ENCODE results near the gene ADGRB3. TPM values are rescaled to one million over a fixed set of nuclear protein-coding genes. Genes with fewer than 3 reads are reported as not detected.

Gene ADGRB3
- total and polyA plus RNA-seq, 2 experiments from 2014 or later, result not detected

DNA sequence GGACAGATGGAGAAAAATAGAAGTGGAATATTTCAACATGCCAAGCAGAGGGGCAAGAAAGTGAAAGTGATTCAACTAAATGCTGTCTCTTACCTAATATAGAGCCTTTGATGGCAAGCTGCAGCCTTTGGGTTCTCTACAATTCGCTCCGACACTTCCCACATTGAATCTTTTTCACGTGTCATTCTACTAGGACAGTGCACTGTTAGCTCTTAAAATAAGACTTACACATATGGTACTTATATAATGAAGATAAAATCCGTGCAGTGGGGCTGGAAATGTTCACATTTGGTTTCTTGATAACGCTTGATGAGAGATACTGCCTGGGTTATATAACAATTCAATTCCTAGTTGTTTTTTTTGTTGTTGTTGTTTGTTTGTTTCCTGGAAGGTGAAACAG is 659.3 kb downstream of the ADGRB3 start:
- Histone ChIP-seq H3K4me1 (ENCODE audit: insufficient read depth) (no peaks in the 10 kb centered on the region), H4K20me1 (ENCODE audit: insufficient read depth) (no peaks in the 10 kb centered on the region), H3K9me3 (ENCODE audit: low read depth) (no peaks in the 10 kb centered on the region), H3K27me3 (replicated peaks; ENCODE audit: insufficient read depth) (no peaks in the 10 kb centered on the region), H3K79me2 (ENCODE audit: insufficient read depth) (no peaks in the 10 kb centered on the region), H3K9ac (no peak overlapping the region), H3K4me2 (ENCODE audit: unreplicated experiment) (no peak overlapping the region), H3K9me2 (ENCODE audit: insufficient read depth) (no peaks in the 10 kb centered on the region), H3K27ac (no peak overlapping the region), H3K36me3 (ENCODE audit: low read depth) (no peaks in the 10 kb centered on the region), H2AFZ (no peak overlapping the region), H3K4me3 (no peak overlapping the region), H3F3A (ENCODE audit: insufficient read depth) (no peaks in the 10 kb centered on the region)
- TF ChIP-seq EZH2 (IDR thresholded peaks at IDR 0.05; ENCODE audit: insufficient read depth, poor library complexity, severe bottlenecking), result no peak
- TF ChIP-seq EZH2phosphoT487 (IDR thresholded peaks at IDR 0.05; ENCODE audit: insufficient read depth, low read depth), result no peak
- in situ Hi-C loops (cut with MboI), result no loop called here
- DNase-seq, result no peak
- WGBS, 2 experiments (ENCODE audit: low coverage in 1 of 2, low lambda C conversion rate in 2 of 2, missing lambda C conversion rate in 2 of 2), result 1 to 3% methylated on average over 5 of the region's 5 CpGs

DNA sequence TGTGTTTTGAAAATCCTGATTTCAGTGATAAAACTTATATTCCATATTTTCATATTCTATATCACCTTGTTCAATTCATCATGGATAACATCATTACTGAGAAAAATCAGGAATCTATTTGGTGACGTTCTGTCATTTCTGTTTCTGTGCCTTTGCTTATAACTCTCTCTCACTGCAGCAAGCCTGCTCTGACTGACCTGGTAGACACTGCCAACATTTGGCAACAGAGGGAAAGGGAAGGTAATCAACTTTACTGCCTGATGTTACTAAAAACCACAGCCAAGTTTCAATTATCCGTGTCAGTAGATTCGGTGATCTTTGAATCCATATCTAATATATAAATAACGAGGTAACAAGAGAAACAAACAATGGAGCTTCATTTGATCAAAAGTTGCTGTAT is 659.8 kb downstream of the ADGRB3 start:
- Histone ChIP-seq H3K9me3 (ENCODE audit: low read depth) (no peaks in the 10 kb centered on the region), H4K20me1 (ENCODE audit: insufficient read depth) (no peaks in the 10 kb centered on the region), H3K79me2 (ENCODE audit: insufficient read depth) (no peaks in the 10 kb centered on the region), H2AFZ (no peak overlapping the region), H3K9ac (no peak overlapping the region), H3K27me3 (replicated peaks; ENCODE audit: insufficient read depth) (no peaks in the 10 kb centered on the region), H3F3A (ENCODE audit: insufficient read depth) (no peaks in the 10 kb centered on the region), H3K27ac (no peak overlapping the region), H3K4me1 (ENCODE audit: insufficient read depth) (no peaks in the 10 kb centered on the region), H3K36me3 (ENCODE audit: low read depth) (no peaks in the 10 kb centered on the region), H3K9me2 (ENCODE audit: insufficient read depth) (no peaks in the 10 kb centered on the region), H3K4me3 (no peak overlapping the region), H3K4me2 (ENCODE audit: unreplicated experiment) (no peak overlapping the region)
- no peak for DNase-seq
- WGBS, 2 experiments (ENCODE audit: low coverage in 1 of 2, low lambda C conversion rate in 2 of 2, missing lambda C conversion rate in 2 of 2), result 6 to 12% methylated on average over 4 of the region's 4 CpGs
- in situ Hi-C loops (cut with MboI), result no loop called here
- TF ChIP-seq EZH2 (IDR thresholded peaks at IDR 0.05; ENCODE audit: insufficient read depth, poor library complexity, severe bottlenecking) (no peak), EZH2phosphoT487 (IDR thresholded peaks at IDR 0.05; ENCODE audit: insufficient read depth, low read depth) (no peak)

DNA sequence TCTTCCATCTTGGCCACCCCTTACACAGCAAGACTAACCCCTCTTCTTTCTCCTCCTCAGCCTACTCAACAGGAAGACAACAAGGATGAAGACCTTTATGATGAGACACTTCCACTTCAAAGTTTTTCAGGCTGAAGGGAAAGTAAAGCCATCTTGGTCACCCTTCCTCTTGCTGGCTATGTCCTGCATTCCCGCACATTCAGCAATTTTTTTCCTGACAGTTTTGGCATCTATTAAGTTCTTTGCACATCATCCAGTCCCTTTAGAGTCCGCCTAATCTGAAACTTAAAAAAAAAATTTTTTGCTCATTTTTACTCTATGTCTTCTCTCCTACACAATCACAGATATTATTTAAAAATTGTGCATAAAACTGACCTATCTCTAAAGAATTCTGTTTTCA is 668.3 kb downstream of the ADGRB3 start:
- Histone ChIP-seq H3K4me3 (no peak overlapping the region), H2AFZ (no peak overlapping the region), H3K9me3 (ENCODE audit: low read depth) (no peaks in the 10 kb centered on the region), H3K27ac (no peak overlapping the region), H3F3A (ENCODE audit: insufficient read depth) (no peaks in the 10 kb centered on the region), H3K9me2 (ENCODE audit: insufficient read depth) (no peaks in the 10 kb centered on the region), H3K9ac (no peak overlapping the region), H3K36me3 (ENCODE audit: low read depth) (no peaks in the 10 kb centered on the region), H3K4me2 (ENCODE audit: unreplicated experiment) (no peak overlapping the region), H4K20me1 (ENCODE audit: insufficient read depth) (no peaks in the 10 kb centered on the region), H3K27me3 (replicated peaks; ENCODE audit: insufficient read depth) (no peaks in the 10 kb centered on the region), H3K4me1 (ENCODE audit: insufficient read depth) (no peaks in the 10 kb centered on the region), H3K79me2 (ENCODE audit: insufficient read depth) (no peaks in the 10 kb centered on the region)
- TF ChIP-seq EZH2phosphoT487 (IDR thresholded peaks at IDR 0.05; ENCODE audit: insufficient read depth, low read depth) (no peak), EZH2 (IDR thresholded peaks at IDR 0.05; ENCODE audit: insufficient read depth, poor library complexity, severe bottlenecking) (no peak)
- no peak for DNase-seq
- WGBS, 2 experiments (ENCODE audit: low coverage in 1 of 2, low lambda C conversion rate in 2 of 2, missing lambda C conversion rate in 2 of 2), result 11 to 20% methylated on average over 2 of the region's 2 CpGs
- in situ Hi-C loops (cut with MboI), result no loop called here

DNA sequence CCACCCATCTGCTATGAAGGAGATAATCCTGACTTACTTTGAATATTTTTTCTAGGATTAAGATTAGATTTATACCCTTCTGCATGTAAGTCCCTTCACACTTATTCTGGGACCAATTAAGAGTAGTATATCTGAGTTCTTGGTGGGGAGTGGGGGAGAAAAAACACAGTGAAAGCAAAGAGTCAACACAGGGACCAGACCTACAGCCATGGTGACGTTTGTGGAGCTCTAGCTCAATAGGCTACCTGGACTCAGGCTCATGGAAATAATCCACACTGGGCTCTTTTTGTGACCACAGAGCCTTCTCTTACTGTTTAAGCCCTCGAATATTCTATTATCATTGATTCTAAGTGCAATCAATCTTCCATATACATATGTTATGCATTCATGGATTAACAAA is 670.4 kb downstream of the ADGRB3 start:
- no peak overlapping the region for H2AFZ ChIP-seq
- DNase-seq, result no peak
- no peaks in the 10 kb centered on the region for H4K20me1 ChIP-seq (ENCODE audit: insufficient read depth)
- H3K9me2 ChIP-seq (ENCODE audit: insufficient read depth), result no peaks in the 10 kb centered on the region
- no peak overlapping the region for H3K27ac ChIP-seq
- H3K9ac ChIP-seq, result no peak overlapping the region
- no peak overlapping the region for H3K4me2 ChIP-seq (ENCODE audit: unreplicated experiment)
- H3K9me3 ChIP-seq (ENCODE audit: low read depth), result no peaks in the 10 kb centered on the region
- no peaks in the 10 kb centered on the region for H3F3A ChIP-seq (ENCODE audit: insufficient read depth)
- TF ChIP-seq EZH2 (IDR thresholded peaks at IDR 0.05; ENCODE audit: insufficient read depth, poor library complexity, severe bottlenecking) (no peak), EZH2phosphoT487 (IDR thresholded peaks at IDR 0.05; ENCODE audit: insufficient read depth, low read depth) (no peak)
- in situ Hi-C loops (cut with MboI), result no loop called here
- H3K4me1 ChIP-seq (ENCODE audit: insufficient read depth), result no peaks in the 10 kb centered on the region
- H3K36me3 ChIP-seq (ENCODE audit: low read depth), result no peaks in the 10 kb centered on the region
- WGBS, 2 experiments (ENCODE audit: low coverage in 1 of 2, low lambda C conversion rate in 2 of 2, missing lambda C conversion rate in 2 of 2), result 0 to 2% methylated on average over 2 of the region's 2 CpGs
- no peak overlapping the region for H3K4me3 ChIP-seq
- H3K27me3 ChIP-seq (replicated peaks; ENCODE audit: insufficient read depth), result no peaks in the 10 kb centered on the region
- H3K79me2 ChIP-seq (ENCODE audit: insufficient read depth), result no peaks in the 10 kb centered on the region

DNA sequence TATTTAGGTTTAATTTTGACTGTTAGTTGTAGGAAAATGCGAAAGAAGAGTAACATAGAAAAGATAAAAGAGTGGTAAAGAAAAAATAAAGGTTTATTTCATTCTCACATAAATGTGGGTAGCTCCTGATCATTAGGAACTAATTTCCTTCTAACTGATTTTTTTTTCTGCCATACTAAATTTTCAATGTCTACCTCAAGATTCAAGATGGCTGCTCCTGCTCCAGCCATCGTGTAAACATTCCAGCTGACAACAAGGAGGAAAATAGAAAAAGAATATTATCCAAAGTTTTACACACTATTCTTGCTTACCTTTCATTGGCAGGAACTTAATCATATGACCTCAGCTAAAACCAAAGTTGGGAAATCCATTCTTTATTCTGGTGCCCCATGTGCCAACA is 673.5 kb downstream of the ADGRB3 start:
- H3K9ac ChIP-seq, result no peak overlapping the region
- no peaks in the 10 kb centered on the region for H3K79me2 ChIP-seq (ENCODE audit: insufficient read depth)
- TF ChIP-seq EZH2 (IDR thresholded peaks at IDR 0.05; ENCODE audit: insufficient read depth, poor library complexity, severe bottlenecking) (no peak), EZH2phosphoT487 (IDR thresholded peaks at IDR 0.05; ENCODE audit: insufficient read depth, low read depth) (no peak)
- H3K36me3 ChIP-seq (ENCODE audit: low read depth), result no peaks in the 10 kb centered on the region
- no peak overlapping the region for H3K27ac ChIP-seq
- no peak overlapping the region for H2AFZ ChIP-seq
- H3K9me2 ChIP-seq (ENCODE audit: insufficient read depth), result no peaks in the 10 kb centered on the region
- H3K4me2 ChIP-seq (ENCODE audit: unreplicated experiment), result no peak overlapping the region
- H3K27me3 ChIP-seq (replicated peaks; ENCODE audit: insufficient read depth), result no peaks in the 10 kb centered on the region
- no peaks in the 10 kb centered on the region for H4K20me1 ChIP-seq (ENCODE audit: insufficient read depth)
- H3K9me3 ChIP-seq (ENCODE audit: low read depth), result no peaks in the 10 kb centered on the region
- H3F3A ChIP-seq (ENCODE audit: insufficient read depth), result no peaks in the 10 kb centered on the region
- 15 to 18% methylated on average over 2 of the region's 2 CpGs for WGBS, 2 experiments (ENCODE audit: low coverage in 1 of 2, low lambda C conversion rate in 2 of 2, missing lambda C conversion rate in 2 of 2)
- H3K4me1 ChIP-seq (ENCODE audit: insufficient read depth), result no peaks in the 10 kb centered on the region
- DNase-seq, result no peak
- in situ Hi-C loops (cut with MboI), result no loop called here
- no peak overlapping the region for H3K4me3 ChIP-seq
